Mucosa of descending colon (tissue), 3 donors: ENCODE measurements around the gene PAQR7. TPM values are rescaled to one million over a fixed set of nuclear protein-coding genes. Genes with fewer than 3 reads are reported as not detected.

Experiments
- ATAC-seq: fragments of 200-7000 bp; cut with Tn5 transposase; one replicate; pipeline ENCODE4 v1.9.1; 2020; ENCODE audit warnings: mild to moderate bottlenecking, moderate library complexity
- DNase-seq, 3 donors: peaks; one replicate each; pipeline ENCODE4 v3.0.0-alpha.2; 2020
- H3K36me3 ChIP-seq: fragments of 200-600 bp; one replicate; pipeline ENCODE4 v1.8.0; 2021; ENCODE audit warnings: low read depth, mild to moderate bottlenecking
- H3K4me1 ChIP-seq: fragments of 200-600 bp; one replicate; pipeline ENCODE4 v1.8.0; 2021; ENCODE audit warnings: low read depth, mild to moderate bottlenecking
- H3K4me3 ChIP-seq: fragments of 200-600 bp; one replicate; pipeline ENCODE4 v1.8.0; 2021; ENCODE audit warnings: mild to moderate bottlenecking
- H3K9me3 ChIP-seq: fragments of 200-600 bp; one replicate; pipeline ENCODE4 v1.8.0; 2021; ENCODE audit warnings: mild to moderate bottlenecking
- CTCF ChIP-seq: fragments of 200-600 bp; IDR thresholded peaks from one replicate; pipeline ENCODE4 v1.8.0; 2022; ENCODE audit warnings: antibody characterized with exemption, mild to moderate bottlenecking
- intact Hi-C, 2 donors: fragments of 100-400 bp; cut with DNase I in 1 of 2; cut with micrococcal nuclease in 1 of 2; formaldehyde crosslinking; loops; one replicate each; pipeline versions ENCODE4 v1.11.0 to v1.11.1; 2022; cut with DNase I, micrococcal nuclease
- total RNA-seq, 3 donors: library from RNA; stranded (reverse); fragmentation: NEBNext Ultra II Directional in 2 of 3; extraction: Animal tissue kit (Norgen Biotek cat#: 25700) in 2 of 3; gene quantifications; one replicate each; pipeline versions ENCODE4 v1.2.1 to v1.2.4, GENCODE V29; 2021 to 2023
- donor health status: DM: no; HTN: no; CAD: no; lungs with moderate emphysema.
- donor health status: DM: no; HTN: no; CAD: no.
- donor health status: DM: no; HTN: yes; CAD: no.

PAQR7 gene
- total RNA-seq, 3 donors from 2014 or later, result 2.5 to 7.7 (median 2.7) TPM

GRCh38 chr1:25917996-25918395, 42.5 kb upstream of the PAQR7 start:
- intact Hi-C loops, result no loop called here
- Histone ChIP-seq H3K36me3 (no peaks in the 10 kb centered on the region), H3K4me3 (no peak overlapping the region), H3K4me1 (peaks cover 8% of the 10 kb centered on the region), H3K9me3 (no peaks in the 10 kb centered on the region)
- DNase-seq (no peak), ATAC-seq (no peak)
- no peak for TF ChIP-seq CTCF

GRCh38 chr1:25916460-25916859, 41.0 kb upstream of the PAQR7 start:
- H3K4me1 ChIP-seq, result no peaks in the 10 kb centered on the region
- H3K9me3 ChIP-seq, result no peaks in the 10 kb centered on the region
- DNase-seq (no peak), ATAC-seq (no peak)
- no peak for TF ChIP-seq CTCF
- H3K4me3 ChIP-seq, result no peak overlapping the region
- H3K36me3 ChIP-seq, result no peaks in the 10 kb centered on the region
- intact Hi-C loops, result no loop called here

GRCh38 chr1:25914074-25914995, 38.8 kb upstream of the PAQR7 start:
- TF ChIP-seq CTCF, result no peak
- Histone ChIP-seq H3K4me1 (no peaks in the 10 kb centered on the region), H3K4me3 (no peak overlapping the region), H3K36me3 (no peaks in the 10 kb centered on the region), H3K9me3 (no peaks in the 10 kb centered on the region)
- ATAC-seq (no peak), DNase-seq (no peak)
- intact Hi-C loops, result no loop called here

GRCh38 chr1:25913206-25913605, 37.7 kb upstream of the PAQR7 start:
- TF ChIP-seq CTCF, result no peak
- no peak overlapping the region for H3K4me3 ChIP-seq
- H3K9me3 ChIP-seq, result no peaks in the 10 kb centered on the region
- H3K4me1 ChIP-seq, result no peaks in the 10 kb centered on the region
- ATAC-seq (no peak), DNase-seq (no peak)
- H3K36me3 ChIP-seq, result no peaks in the 10 kb centered on the region
- intact Hi-C loops, result no loop called here

GRCh38 chr1:25912076-25912831, 36.7 kb upstream of the PAQR7 start:
- Histone ChIP-seq H3K36me3 (no peaks in the 10 kb centered on the region), H3K4me1 (no peaks in the 10 kb centered on the region), H3K9me3 (no peaks in the 10 kb centered on the region), H3K4me3 (no peak overlapping the region)
- TF ChIP-seq CTCF, result no peak
- ATAC-seq (no peak), DNase-seq (no peak)
- intact Hi-C loops, result no loop called here
